Activated naive CD4-positive, alpha-beta T cell treated with anti-CD3 and anti-CD28 coated beads, Interleukin-2, amount 50 U/mL, for 72 hours (primary cell): Measurements from ENCODE around the gene OR9Q1. TPM values are rescaled to one million over a fixed set of nuclear protein-coding genes. Genes with fewer than 3 reads are reported as not detected.

Experiments
- total RNA-seq, 2 donors: library from RNA; stranded (reverse); gene quantifications; one replicate each; pipeline ENCODE4 v1.2.3, GENCODE V29; 2022

OR9Q1 gene
- total RNA-seq, 2 donors from 2014 or later = not detected

Other genes with a start within 250 kb of the OR9Q1 start
- gene OR6Q1, start 7.1 kb downstream of the OR9Q1 start, total RNA-seq = under 1 TPM in 1 of 2 donors, not detected in 1; 0.25 TPM
- not detected for gene OR9I1, start 101.6 kb downstream of the OR9Q1 start, total RNA-seq
- gene OR9Q2, start 165.2 kb downstream of the OR9Q1 start, total RNA-seq = not detected
- not detected for gene OR1S2, start 180.3 kb downstream of the OR9Q1 start, total RNA-seq
- gene OR1S1, start 188.8 kb downstream of the OR9Q1 start, total RNA-seq = not detected
- gene OR10Q1, start 205.0 kb downstream of the OR9Q1 start, total RNA-seq = not detected
- gene OR10W1, start 244.4 kb downstream of the OR9Q1 start, total RNA-seq = not detected